Astrocyte (in vitro differentiated cells and primary cell): ENCODE results near the gene C14orf119. TPM values are rescaled to one million over a fixed set of nuclear protein-coding genes. Genes with fewer than 3 reads are reported as not detected.
A peak's percentile ranks its signal among the peaks of the same experiment; 100 is the strongest.

Experiments
- DNase-seq: peaks from one replicate; pipeline ENCODE4 v3.0.0-alpha.2; 2010; ENCODE audit warnings: low read depth
- FAIRE-seq: peaks from 2 replicates; lab custom pipeline; 2011; peaks lifted over from hg19 to GRCh38; lab: Jason Lieb, UNC
- H2AFZ ChIP-seq: 2 replicates; pipeline ENCODE4 v1.6.0; 2012; ENCODE audit warnings: low read depth, low read length, inconsistent platforms
- H3K27ac ChIP-seq: 2 replicates; pipeline ENCODE4 v1.5.1; 2011; ENCODE audit warnings: low read depth, low read length, inconsistent platforms
- H3K27me3 ChIP-seq: 2 replicates; pipeline ENCODE4 v1.6.0; 2011; ENCODE audit warnings: low read length, inconsistent platforms; ENCODE audit not compliant: insufficient read depth
- H3K36me3 ChIP-seq: 2 replicates; pipeline ENCODE4 v1.5.1; 2011; ENCODE audit warnings: low read length, inconsistent platforms; ENCODE audit not compliant: insufficient read depth
- H3K4me1 ChIP-seq: 2 replicates; pipeline ENCODE4 v1.5.1; 2011; ENCODE audit warnings: low read length, inconsistent platforms; ENCODE audit not compliant: insufficient read depth
- H3K4me2 ChIP-seq: 2 replicates; pipeline ENCODE4 v1.6.0; 2012; ENCODE audit warnings: low read length, inconsistent platforms
- H3K4me3 ChIP-seq: 2 replicates; pipeline ENCODE4 v1.5.1; 2011; ENCODE audit warnings: low read depth, mild to moderate bottlenecking, low read length, inconsistent platforms; ENCODE audit not compliant: insufficient read depth
- H3K79me2 ChIP-seq: 2 replicates; pipeline ENCODE4 v1.6.0; 2012; ENCODE audit warnings: mild to moderate bottlenecking, low read length, inconsistent platforms; ENCODE audit not compliant: insufficient read depth
- H3K9ac ChIP-seq: 2 replicates; pipeline ENCODE4 v1.6.0; 2012; ENCODE audit warnings: mild to moderate bottlenecking, low read length, inconsistent platforms
- H3K9me3 ChIP-seq: 2 replicates; pipeline ENCODE4 v1.5.1; 2012; ENCODE audit warnings: low read depth, mild to moderate bottlenecking, low read length, inconsistent platforms; ENCODE audit not compliant: insufficient read depth
- H4K20me1 ChIP-seq: 2 replicates; pipeline ENCODE4 v1.6.0; 2012; ENCODE audit warnings: low read length, inconsistent platforms; ENCODE audit not compliant: insufficient read depth
- H3K27ac Mint-ChIP-seq: one replicate; pipeline ENCODE4 v1.8.0; 2021; ENCODE audit warnings: mild to moderate bottlenecking, mixed read lengths; ENCODE audit not compliant: unreplicated experiment
- H3K27me3 Mint-ChIP-seq: one replicate; pipeline ENCODE4 v1.8.0; 2021; ENCODE audit warnings: low read depth, mixed read lengths; ENCODE audit not compliant: unreplicated experiment
- H3K36me3 Mint-ChIP-seq: one replicate; pipeline ENCODE4 v1.8.0; 2021; ENCODE audit warnings: low read depth, mixed read lengths; ENCODE audit not compliant: unreplicated experiment
- H3K4me1 Mint-ChIP-seq: one replicate; pipeline ENCODE4 v1.8.0; 2021; ENCODE audit warnings: low read depth, mixed read lengths; ENCODE audit not compliant: unreplicated experiment
- H3K4me3 Mint-ChIP-seq: one replicate; pipeline ENCODE4 v1.8.0; 2021; ENCODE audit warnings: mild to moderate bottlenecking, moderate library complexity, mixed read lengths; ENCODE audit not compliant: unreplicated experiment
- H3K9me3 Mint-ChIP-seq: one replicate; pipeline ENCODE4 v1.8.0; 2021; ENCODE audit warnings: mild to moderate bottlenecking, mixed read lengths; ENCODE audit not compliant: unreplicated experiment
- EZH2 ChIP-seq: IDR thresholded peaks from 2 replicates; pipeline ENCODE4 v1.6.1; 2012; ENCODE audit warnings: mild to moderate bottlenecking, low read length, inconsistent platforms; ENCODE audit not compliant: insufficient read depth
- total RNA-seq: library from RNA; stranded (reverse); gene quantifications from 2 replicates; pipeline ENCODE4 v1.2.1, GENCODE V29; 2021
- TF ChIP-seq, protein P1 (sequence below): IDR thresholded peaks from 2 replicates; pipeline ENCODE4 v1.5.1; 2011; ENCODE audit warnings: low read depth, mild to moderate bottlenecking, inconsistent platforms, low read length, moderate library complexity; ENCODE audit not compliant: insufficient read depth

The C14orf119 gene
- total RNA-seq, 1 donor from 2014 or later: 83.9 TPM

DNA sequence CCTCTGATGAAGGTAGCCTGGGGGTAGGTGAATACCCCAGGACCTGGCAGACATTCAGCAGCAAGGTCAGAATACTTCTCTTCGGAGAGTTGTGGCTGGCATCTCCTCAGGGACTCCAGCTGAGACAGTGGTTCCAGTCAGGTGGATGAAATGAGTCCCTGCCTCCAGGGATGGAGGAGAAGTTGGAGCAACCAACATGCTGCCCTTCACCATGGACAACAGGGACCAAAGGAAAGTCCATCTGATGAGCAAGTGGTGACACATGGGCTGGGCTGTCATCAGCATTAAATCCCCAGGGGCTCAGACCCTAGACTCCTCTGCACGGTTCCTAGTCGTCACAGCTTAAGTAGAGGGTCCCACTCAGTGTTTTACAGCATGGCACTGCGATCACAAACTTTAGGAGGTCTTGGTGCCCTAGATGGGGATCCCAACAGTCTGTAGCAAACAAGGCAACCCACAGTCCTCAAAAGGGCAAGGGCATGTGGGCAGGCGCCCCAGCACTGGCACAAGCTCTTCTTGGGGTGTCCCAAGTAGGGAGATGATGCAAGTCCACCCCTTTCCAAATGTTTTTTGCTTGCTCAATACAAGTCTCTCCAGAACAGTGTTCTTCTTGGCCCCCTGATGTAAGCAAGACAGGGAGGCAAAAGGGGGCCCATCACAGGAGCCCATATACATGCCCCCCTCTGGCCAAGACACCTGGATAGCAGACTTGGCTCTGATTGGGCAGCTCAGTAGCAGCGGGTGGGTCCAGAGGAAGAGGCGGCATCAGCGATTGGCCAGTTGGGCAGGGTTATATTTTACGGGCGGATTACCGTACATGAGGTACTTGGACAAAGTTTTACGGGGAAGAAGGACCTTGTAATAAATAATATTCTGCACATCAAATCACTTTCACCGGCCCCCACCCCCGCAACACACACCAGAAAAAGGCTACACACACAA is 27.2 kb upstream of the C14orf119 start:
- H3K4me1 Mint-ChIP-seq: peaks cover 42% of the 10 kb centered on the region
- H3K4me3 Mint-ChIP-seq: peak overlapping the region; percentile 78
- Histone ChIP-seq H3K9ac (peak overlapping the region; percentile 61), H2AFZ (no peak overlapping the region), H3K4me2 (peak overlapping the region; percentile 97), H3K79me2 (peaks cover 88% of the 10 kb centered on the region), H3K27me3 (no peaks in the 10 kb centered on the region), H4K20me1 (peaks cover 78% of the 10 kb centered on the region), H3K9me3 (no peaks in the 10 kb centered on the region), H3K4me1 (peaks cover 43% of the 10 kb centered on the region), H3K36me3 (peaks cover 57% of the 10 kb centered on the region), H3K4me3 (peak overlapping the region; percentile 14), H3K27ac (no peak overlapping the region)
- DNase-seq (no peak), FAIRE-seq (no peak)
- peaks cover 14% of the 10 kb centered on the region for H3K36me3 Mint-ChIP-seq
- no peak for TF ChIP-seq EZH2
- TF ChIP-seq, protein P1, sequence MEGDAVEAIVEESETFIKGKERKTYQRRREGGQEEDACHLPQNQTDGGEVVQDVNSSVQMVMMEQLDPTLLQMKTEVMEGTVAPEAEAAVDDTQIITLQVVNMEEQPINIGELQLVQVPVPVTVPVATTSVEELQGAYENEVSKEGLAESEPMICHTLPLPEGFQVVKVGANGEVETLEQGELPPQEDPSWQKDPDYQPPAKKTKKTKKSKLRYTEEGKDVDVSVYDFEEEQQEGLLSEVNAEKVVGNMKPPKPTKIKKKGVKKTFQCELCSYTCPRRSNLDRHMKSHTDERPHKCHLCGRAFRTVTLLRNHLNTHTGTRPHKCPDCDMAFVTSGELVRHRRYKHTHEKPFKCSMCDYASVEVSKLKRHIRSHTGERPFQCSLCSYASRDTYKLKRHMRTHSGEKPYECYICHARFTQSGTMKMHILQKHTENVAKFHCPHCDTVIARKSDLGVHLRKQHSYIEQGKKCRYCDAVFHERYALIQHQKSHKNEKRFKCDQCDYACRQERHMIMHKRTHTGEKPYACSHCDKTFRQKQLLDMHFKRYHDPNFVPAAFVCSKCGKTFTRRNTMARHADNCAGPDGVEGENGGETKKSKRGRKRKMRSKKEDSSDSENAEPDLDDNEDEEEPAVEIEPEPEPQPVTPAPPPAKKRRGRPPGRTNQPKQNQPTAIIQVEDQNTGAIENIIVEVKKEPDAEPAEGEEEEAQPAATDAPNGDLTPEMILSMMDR: no peak
- H3K27ac Mint-ChIP-seq: peak overlapping the region; percentile 44
- H3K27me3 Mint-ChIP-seq: no peaks in the 10 kb centered on the region
- no peaks in the 10 kb centered on the region for H3K9me3 Mint-ChIP-seq

DNA sequence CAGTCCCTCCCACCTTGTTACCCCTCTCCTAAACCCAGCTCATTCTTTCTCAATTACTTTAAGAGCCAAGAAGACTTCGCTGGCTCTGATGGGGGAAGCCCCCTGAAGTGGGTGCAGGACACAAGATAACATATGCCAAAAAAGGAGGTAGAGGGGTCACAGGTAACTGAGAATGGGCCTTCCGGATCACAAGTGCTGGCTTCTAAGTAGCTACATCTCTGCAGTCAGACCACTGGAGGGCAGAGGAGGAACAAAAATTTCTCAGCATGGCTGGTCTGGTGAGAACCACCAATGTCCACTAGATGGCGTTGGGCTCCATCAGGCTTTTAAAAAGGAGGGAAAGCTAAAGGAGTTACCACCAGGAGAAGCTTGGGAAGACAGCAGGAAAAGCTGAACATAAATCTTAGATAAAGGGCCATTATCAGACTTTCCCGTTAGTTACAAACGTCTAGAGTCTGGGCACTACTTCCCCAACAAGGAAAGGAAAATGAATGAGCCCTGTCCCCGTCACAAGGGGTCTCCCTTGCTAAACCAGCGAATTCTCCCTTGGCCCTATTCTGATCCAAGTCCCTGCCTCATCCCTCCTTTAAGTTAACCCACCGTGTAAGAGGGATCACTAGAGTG is 26.4 kb upstream of the C14orf119 start:
- no peaks in the 10 kb centered on the region for H3K27me3 Mint-ChIP-seq
- peak overlapping the region; percentile 58 for H3K27ac Mint-ChIP-seq
- Histone ChIP-seq H3K27me3 (no peaks in the 10 kb centered on the region), H3K79me2 (peaks cover 87% of the 10 kb centered on the region), H3K4me1 (peaks cover 43% of the 10 kb centered on the region), H3K9me3 (no peaks in the 10 kb centered on the region), H3K27ac (no peak overlapping the region), H3K4me3 (peak overlapping the region; percentile 14), H3K9ac (peak overlapping the region; percentile 99), H3K36me3 (peaks cover 50% of the 10 kb centered on the region), H4K20me1 (peaks cover 71% of the 10 kb centered on the region), H2AFZ (no peak overlapping the region), H3K4me2 (peak overlapping the region; percentile 97)
- peak overlapping the region; percentile 78 for H3K4me3 Mint-ChIP-seq
- H3K9me3 Mint-ChIP-seq: no peaks in the 10 kb centered on the region
- peaks cover 37% of the 10 kb centered on the region for H3K4me1 Mint-ChIP-seq
- peaks cover 11% of the 10 kb centered on the region for H3K36me3 Mint-ChIP-seq
- DNase-seq (peak; percentile 78), FAIRE-seq (peak; percentile 13)
- no peak for TF ChIP-seq EZH2
- TF ChIP-seq, protein P1: peak; percentile 100
